ENCODE measurements around the gene BARHL1.

The BARHL1 gene

DNA sequence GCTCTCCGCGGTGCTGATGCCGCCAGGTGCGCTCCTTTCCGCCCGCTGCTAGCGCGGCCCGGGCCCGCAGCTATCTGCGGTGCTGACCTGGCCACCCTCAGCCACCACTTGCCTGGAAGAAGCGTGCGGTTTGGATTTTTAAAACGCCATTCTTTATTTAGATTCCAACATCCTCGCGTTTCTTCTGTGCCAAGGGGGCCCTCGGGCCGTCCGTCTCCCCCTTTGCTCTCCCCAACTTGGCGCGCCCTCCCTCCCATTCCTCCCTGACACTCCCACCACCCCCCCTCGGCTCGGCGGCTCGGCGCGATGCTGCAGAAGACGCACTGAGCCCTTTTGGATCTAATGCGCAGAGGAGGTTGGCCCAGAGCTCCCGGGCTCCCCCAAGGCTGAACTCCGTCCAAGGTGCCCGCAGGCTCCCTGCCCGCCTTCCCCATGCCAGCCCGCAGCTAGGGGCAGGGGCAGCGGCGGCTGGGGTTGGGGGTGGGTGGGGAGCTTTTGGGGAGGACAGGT is at the start of gene BARHL1:
Gene BARHL1, plus strand, starts transcription at position 331 of the 510 bp plus-strand sequence. CDS start 192 bp downstream, outside the sequence.
- DNase-seq: no peak

DNA sequence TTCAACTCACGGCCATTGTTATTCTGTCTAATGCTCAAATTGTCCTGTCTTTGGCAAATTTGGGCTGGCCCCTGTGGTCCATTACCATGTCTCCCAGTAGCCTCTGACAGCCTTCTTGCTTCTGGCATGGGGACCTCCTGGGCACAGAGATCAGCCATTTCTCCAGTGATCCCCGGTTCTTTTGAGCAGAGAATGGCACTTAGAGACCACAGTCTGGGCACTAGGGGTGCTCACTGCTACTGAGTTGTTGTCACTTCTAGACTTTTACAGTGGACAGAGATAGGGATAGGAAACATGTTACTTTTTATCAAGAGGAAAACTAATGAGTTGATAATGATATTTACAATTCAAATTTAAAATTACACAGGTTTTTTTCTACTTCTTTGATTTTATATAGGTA is 47.6 kb upstream of the BARHL1 start:
- DNase-seq: no peak

DNA sequence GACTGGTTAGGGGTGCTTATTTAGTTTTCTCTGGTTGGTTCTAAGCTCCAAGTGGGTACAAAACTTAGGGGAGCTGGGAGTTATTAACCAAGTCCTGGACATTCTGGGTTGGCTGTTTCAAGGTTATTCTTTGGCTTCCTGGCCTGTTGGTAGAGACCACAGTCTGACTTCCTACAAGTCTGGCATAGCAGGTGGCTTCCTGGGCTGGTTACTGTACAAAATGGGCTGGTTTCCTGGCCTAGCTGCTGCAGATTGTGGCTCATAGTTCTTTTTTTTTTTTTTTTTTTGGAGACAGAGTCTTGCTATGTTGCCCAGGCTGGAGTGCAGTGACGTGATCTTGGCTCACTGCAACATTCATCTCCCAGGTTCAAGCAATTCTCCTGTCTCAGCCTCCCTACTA is 46.3 kb upstream of the BARHL1 start:
- DNase-seq: no peak

DNA sequence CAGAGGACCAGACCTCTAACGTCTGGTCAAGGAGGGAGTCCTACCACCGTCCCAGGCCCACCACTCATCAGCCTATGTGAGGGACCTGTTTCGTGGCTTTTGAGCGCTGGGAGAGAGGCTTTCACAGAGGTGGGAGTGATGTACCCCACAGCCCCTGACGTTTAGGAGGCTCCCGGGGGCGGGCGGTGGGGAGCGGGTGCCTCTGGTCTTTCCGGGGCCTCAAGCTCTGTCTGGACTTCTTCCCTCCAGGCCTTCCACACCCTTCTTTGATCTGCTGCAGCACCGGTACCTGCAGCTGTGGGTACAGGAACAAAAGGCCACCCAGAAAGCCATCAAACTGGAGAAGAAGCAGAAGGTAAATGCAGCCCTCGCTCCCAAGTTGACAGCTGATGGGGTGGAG is 45.1 kb upstream of the BARHL1 start:
- DNase-seq: no peak

DNA sequence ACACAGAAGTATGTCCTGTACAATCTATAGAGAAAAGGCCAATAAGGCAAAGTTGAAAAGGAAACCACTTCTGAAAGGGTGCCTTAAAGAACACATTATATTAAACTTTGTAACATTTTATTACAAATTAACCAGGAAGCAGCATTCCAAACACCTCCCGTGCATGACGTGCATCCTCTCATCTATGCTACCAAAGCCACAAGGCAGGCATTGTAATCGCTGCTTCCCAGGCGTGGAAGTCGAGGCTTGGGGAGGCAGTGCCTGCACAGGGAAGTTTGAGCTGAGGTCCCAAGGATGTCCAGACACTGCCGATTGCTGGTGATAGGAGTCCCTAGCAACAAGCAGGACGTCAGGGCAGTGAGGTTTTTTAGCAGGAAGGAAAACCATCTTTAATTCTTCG is 44.3 kb upstream of the BARHL1 start:
- DNase-seq: no peak

DNA sequence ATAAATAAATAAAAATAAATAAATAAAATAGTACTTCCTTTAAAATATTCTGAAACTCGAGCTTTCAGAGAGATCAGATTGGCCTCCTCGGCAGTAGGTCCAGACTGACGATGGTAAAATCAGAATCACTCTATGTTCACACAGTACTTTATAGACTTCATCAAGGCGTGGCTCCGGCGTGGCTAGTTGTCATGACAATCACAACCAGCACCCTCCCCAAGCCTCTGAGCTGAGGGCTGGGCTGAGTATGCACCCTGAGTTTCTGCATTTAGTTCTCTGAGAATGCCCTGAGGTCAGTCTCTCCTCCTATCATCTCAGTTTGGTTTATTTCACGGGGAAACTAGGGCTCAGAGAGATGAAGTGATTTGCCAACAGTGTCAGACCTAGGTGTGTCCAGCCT is 43.3 kb upstream of the BARHL1 start:
- no peak for DNase-seq

DNA sequence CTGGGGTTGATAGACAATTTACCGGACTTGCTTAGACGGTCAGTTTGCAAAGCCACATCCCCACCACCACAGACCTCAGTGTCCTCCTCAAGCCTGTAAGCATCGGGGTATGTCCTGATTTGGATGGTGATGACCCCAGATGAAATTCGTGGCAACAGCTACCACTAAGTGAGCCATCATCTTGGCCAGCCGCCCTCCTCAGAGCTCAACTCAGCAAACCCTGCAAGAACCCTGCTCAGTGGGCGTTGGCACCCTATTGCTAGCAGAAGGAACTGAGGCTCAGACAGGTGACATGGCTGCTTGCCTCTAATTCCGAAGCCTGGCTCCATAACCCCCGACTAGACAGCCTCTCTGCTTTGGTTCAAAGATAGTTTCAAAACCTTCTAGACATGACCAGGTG is 41.4 kb upstream of the BARHL1 start:
- no peak for DNase-seq

DNA sequence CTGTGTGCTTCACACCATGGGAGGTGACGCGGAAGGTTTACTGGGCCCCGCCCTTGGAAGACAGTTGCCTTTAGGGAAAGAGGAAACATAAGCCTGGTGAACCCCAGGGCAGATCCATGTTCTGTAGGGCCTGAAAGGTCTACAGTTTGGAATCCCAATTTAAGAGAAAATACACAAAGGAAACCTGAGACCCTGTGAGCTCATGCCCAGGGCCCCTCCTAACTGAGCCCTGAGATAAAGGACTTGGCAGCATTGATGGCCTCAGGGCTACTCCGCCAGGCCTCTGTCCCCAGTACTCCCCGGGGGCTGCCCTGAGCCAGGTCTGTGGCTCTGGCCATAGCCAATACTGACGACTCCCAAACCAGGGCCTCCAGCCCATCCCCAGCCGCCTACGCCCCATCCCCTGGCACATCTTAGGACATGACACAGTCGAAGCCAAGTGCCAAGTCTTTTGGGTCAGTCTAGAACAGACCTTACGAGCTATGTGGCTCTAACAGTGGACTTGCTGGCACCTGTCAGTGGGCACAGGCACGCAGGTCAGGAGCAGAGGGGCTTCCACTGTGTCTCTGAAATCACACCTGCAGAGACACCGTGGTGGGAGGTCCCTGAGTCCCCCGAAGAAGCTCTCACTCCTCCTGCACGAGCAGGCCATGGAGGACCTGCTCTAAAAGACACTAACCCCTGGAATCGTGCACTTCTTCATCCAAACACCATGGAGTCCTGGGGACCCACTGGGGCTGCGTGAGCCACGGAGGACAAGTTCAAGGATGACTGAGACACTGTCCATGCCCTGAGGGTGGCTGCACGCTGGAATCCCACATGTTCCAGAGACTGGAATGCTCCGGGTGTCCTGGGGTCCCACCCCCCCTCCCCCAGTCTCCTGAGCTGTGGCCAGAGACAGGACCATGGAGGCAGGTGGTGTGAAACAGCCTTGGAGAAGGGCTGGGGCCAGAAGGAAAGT is 40.3 kb upstream of the BARHL1 start:
- DNase-seq: no peak

DNA sequence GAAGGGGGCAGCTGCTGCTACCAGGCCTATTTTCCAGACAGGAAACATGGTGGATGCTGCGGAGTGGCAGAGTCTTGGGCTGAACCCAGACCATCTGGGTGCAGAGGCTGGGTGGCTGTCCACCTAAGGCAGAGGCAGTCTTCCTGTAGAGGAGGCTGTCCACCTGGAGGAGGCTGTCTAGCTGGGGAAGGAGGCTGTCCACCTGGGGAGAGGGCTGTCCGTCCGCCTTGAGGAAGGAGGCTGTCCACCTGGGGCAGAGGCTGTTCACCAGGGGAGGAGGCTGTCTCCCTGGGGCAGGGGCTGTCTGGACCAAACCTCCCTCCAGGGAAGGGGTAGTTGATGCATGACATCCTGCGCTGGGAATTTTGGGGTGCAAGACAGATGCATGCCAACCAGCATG is 39.2 kb upstream of the BARHL1 start:
- DNase-seq: no peak

DNA sequence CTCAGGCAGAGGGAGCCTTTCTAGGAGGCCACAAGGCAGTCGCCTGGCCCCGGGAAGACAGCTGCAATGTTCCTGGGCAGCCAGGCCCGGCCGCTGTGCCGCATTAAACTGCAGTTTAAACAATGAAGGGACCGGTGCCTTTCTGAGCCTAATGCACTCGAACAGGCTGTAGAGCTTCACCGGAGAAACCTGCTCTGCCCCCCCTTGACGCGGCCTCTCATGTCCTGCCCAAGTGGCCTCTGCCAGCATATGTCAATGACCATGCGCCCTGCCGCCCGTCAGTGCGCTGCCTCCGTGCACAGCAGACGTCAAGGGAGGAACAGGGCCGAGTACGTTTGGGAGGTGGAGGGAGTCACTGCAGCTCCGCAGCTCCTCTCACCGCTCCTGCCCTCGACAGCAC is 38.4 kb upstream of the BARHL1 start:
- DNase-seq: no peak

DNA sequence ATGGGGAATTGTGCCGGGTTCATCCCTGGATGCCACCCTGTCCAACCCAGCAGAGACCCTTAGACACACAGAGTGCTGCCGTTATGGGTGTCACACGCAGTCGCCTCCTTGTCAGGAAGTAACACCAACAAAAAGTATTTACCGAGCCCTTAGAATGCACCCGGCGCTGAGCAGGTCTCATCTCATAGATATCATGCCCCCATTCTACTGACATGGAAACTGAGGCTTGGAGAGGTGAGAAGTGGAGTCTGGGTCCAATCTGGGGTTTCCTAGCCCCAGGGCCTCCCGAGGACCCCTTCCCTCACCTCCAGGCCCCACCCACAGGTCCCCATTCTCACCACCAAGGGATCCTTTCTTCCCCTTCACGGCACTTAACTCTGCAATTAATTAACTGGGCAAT is 36.8 kb upstream of the BARHL1 start:
- no peak for DNase-seq

DNA sequence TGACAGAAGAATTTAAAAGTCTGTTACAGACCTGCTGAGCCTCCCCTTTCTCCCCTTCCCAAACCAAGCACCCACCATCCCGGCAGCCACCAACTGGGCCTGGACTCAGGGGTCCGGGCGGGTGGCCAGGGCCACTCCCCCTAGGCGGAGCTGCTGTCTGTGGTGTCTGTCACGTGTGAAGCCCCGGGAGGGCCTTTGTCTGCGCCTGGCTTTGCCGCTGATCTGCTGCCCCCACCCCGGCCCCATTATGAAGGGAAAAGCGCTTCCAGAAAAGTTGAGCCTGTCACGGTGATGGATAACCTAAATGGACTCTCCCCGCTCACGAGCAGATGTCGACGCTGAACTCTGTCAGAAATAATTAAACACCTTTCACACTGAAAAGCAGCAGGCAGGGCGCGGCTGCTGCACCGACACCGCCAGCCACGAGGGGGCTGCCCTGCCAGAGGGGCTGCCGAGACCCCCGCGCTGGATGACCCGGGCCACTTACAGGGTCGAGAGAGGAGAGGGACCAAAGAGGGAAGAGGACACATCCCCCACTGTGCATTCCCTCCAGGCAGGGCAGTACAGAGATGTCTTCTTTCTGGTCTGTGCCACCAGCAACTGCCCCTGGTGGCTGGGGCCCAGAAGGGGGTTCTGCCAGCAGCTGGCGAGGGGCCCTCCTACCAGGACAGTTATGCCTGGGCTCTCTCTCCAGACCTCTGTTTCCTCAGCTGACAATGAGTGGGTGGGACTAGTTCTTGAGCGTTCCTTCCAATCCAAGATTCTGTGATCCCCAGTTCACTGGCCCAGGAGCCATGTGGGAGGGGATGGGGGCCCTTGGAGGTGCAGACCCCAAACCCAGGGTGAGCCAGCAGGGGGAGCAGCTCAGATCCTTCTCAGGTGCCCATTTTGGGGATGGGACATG is 36.0 kb upstream of the BARHL1 start:
- no peak for DNase-seq

DNA sequence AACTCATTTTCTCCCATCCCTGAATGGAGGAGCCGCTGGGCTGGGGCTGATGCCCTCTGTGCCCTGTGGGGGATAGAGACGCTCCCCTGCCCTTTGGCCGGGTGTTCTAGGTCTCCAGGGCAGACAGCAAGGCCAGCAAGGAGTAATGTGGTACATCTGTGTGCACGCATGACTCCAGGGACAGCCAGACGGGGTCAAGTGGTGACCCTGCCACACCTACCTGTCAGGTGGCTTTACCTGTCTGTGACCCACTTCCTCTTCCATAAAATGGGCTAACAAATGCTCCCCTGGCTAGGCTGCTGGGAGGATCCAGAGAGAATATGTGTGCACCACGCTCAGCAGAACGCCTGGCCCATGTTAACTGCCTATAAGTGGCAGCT is 35.4 kb upstream of the BARHL1 start:
- DNase-seq: no peak

DNA sequence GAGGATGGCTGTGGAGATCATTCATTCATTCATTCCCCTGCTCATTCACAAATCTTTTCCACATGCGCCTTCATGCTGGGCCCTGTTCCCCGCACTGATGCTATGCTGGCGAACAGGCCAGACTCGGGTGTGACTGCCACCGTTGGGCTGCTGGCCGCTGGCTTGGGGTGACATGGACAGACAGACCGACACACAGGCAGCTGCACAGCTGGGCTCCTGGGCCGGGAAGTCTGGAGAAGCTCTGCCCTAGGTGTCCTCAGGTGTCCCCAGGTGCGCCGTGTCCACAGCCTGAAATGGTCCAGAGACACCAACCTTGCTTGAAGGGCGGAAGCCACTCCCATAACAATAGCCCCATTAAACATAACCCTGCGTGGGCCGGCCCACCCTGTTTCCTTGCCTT is 35.0 kb upstream of the BARHL1 start:
- no peak for DNase-seq

DNA sequence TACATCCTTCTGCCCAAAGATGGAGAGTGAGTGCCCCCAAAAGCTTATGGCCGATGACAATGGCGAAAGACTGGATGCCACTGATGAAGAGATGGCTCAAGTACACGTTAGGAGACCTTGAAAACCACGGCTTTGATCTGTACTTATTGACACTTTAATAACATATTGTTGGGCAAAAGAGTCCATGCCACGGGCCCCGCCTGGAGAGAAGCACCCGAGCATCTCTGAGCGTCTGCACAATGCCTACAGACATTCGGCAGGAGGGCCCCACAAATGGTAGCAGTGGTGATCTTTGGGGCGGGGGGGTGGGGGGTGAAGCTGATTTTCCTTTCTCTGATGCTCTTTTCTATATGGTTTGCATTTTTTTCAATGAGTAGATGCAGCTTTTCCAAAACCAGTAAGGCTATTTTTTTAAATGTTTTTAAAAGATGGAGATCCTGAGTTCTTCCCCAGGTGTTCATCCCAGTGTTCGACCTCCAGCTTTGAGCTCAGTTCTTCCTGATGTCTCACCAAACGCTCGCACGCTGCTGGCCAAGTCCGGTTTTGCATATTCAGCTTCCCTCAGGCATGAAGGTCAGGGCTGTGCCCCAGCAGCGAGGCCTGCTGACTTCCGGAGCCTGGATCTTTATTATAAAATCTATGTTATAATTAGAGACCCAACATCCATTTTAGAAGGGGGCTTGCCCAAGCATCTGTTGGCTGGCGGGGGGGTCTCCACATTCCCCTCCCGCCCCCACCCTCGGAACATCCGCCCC is 34.3 kb upstream of the BARHL1 start:
- DNase-seq: no peak

DNA sequence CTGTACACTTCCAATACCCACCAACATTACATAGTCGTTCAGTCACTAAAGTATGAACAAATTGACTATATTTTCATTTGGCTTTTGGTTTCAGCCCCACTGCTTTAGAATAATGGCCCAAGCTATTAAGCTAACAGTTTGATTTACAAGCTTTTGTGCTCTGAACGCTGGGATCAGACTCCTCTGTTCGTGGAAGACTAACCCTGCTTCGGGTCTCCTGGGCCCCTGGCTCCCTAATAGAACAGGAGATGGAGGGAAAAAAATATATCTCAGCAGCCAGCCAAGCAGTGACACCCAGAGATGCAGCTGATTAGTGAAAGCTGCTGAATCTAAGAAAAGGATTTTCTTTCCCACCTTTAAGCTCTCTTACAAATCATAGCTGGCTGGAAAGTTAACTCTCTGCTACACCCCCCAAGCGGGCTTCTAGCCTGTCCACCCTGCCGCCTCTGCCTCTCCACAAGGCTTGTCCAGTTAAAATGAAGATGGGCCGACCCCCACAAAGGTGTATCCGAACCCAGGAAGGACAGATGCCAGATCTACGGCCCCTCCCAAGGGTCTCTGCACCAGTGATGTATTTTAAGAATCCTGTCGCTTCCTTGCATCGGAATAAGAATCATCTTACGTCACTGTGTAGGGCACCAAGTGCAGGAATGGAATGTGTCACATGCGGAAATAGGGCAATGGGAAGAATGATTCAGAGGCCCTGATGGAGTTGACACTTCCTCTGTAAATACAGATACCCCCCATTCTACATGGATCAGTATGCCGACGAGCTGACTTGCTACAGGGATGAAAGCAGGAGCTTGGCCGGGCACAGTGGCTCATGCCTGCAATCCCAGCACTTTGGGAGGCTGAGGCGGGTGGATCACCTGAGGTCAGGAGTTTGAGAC is 33.4 kb upstream of the BARHL1 start:
- DNase-seq: no peak

DNA sequence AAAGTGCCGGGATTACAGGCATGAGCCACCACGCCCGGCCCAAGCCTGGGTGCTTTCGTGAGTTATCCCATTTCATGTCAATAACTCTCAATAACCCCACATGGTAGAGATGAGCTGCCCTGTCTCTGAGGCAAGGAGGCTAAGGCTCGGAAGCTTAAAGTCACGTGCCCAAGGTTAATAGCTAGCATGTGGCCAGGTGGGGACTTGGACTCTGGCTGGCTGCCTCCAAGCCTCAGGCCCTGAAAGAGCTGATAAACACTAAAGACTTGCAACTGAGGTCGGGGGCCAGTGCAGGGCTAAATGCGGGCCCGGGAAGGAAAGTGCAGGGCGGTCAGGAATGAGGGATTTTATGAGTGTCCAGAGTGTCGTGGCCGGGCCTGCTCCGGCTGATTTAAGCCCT is 30.9 kb upstream of the BARHL1 start:
- DNase-seq: no peak

DNA sequence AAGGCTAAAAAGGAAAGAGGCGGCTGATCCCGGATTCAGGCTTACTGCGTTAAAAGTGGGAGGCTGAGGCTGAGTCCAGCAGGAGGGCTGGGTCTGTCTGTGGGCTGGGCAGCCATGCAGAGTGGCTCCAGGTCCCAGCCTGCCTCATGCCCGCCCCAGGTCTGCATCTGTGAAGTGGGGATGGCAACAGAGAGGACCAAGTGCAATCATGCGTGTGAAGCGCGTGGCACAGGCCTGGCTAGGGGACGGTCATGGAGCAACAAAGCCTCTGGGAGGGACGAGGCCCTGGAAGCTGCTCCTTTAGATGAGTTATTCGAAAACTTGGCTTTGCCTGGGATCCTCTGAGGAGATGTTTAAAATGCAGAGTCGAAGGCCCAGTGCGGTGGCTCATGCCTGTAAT is 30.4 kb upstream of the BARHL1 start:
- no peak for DNase-seq

DNA sequence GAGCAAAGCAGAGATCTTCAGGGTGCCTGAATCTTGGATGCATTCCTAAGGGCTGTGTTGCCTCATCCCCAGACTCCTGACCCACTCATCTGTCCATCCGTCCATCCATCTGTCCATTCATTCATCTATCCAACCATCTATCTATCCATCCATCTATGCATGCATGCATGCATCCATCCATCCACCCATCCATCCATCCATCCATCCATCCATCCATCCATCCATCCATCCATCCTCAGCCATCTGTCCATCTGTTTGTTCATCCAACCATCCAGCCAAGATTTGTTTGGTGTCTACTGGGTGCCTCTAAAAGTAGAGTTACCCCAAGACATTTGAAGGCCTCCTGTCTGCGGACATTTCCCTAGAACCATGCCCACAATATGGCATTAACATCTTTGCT is 27.7 kb upstream of the BARHL1 start:
- no peak for DNase-seq

DNA sequence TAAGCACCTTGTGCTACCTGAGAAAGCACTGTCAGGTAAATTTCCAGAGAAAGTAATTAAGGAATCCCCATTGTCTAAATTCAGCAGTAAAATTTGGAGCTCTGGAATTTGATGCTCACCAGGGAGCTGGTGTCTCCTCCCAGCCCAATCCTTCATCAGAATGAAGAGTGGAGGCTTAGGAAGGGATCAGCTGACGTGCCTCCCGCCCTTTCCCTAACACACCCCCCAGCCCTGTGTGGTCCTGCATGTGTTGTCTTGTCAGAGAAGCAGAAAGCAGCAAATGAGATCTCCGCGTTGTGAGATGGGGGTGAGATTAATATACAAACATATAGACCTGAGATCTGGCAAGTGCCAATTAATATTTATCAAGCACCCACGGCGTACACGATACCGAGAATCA is 26.9 kb upstream of the BARHL1 start:
- no peak for DNase-seq

DNA sequence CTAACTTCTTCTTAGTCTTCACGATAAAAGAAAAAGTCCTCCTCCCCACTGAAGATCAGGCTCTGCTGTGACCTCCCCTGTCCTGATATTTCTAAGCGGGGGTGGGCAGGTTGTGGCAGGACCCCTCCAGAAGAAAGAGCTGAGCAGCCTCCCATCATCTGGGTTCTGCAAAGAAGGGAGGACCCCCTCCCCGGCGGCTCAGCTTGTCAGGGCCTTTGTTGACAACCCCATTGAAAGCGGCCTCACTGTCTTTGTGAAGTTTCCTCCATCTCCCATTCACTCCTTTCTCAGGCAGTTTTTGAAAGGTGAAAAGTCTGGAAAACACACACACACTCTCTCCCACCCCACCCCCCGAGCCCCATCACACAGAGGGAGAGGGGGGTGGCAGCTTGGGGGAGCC is 26.2 kb upstream of the BARHL1 start:
- DNase-seq: no peak

DNA sequence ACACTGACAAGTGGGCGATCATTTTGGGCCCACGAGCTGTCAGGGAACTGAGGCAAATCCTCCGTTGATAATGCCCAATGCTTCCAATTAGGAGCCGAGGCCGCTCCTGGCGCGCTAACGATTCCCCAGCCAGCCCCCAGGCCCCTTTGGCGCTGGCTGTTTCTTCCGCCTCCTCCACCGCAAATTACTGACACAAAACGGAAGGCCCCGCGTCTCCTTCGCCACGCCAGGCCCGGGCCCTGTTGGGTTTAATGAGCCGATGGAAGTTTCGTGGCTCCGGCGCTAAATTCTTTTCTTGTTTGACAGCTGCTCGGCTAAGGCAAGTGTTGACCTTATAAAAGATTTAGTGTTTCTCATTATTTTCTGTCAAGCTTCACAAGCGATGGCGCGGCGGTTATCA is 25.7 kb upstream of the BARHL1 start:
- no peak for DNase-seq

Measured in stimulated activated CD4-positive, alpha-beta T cell treated with anti-CD3 and anti-CD28 coated beads, Interleukin-4, amount 100 ng/mL, for 24 hours (primary cell).